ENCODE data around the gene SLC17A2.
"Not testable (repeated sequence)": the region's sequence is repeated elsewhere in the genome, so short reads cannot be mapped to it uniquely, and the experiment has no call there.

Gene SLC17A2

GRCh38 chr6:25951296-25952032 is 21.0 kb upstream of the SLC17A2 start:
- TF ChIP-seq CTCF (conservative IDR thresholded peaks at IDR 0.05): no peak
- no peak overlapping the region for H3K27ac ChIP-seq

- no peak overlapping the region for H3K27ac ChIP-seq
- TF ChIP-seq CTCF (conservative IDR thresholded peaks at IDR 0.05): no peak
Measured at GRCh38 chr6:25950297-25950696, 19.8 kb upstream of the SLC17A2 start.

GRCh38 chr6:25949695-25950094 is 19.2 kb upstream of the SLC17A2 start:
- H3K27ac ChIP-seq: no peak overlapping the region
- TF ChIP-seq CTCF (conservative IDR thresholded peaks at IDR 0.05): no peak

GRCh38 chr6:25947492-25947891 is 17.0 kb upstream of the SLC17A2 start:
- H3K27ac ChIP-seq: not testable (repeated sequence)

GRCh38 chr6:25946631-25947030 is 16.1 kb upstream of the SLC17A2 start:
- no peak for TF ChIP-seq CTCF (conservative IDR thresholded peaks at IDR 0.05)

GRCh38 chr6:25945738-25946137 is 15.2 kb upstream of the SLC17A2 start:
- not testable (repeated sequence) for H3K27ac ChIP-seq

More at GRCh38 chr6:25946631-25947030, 16.1 kb upstream of the SLC17A2 start:
- H3K27ac ChIP-seq: no peak overlapping the region

- TF ChIP-seq CTCF (conservative IDR thresholded peaks at IDR 0.05): no peak
- H3K27ac ChIP-seq: no peak overlapping the region
Measured at GRCh38 chr6:25944688-25945574, 14.4 kb upstream of the SLC17A2 start.

- no peak for TF ChIP-seq CTCF (conservative IDR thresholded peaks at IDR 0.05)
- H3K27ac ChIP-seq: no peak overlapping the region
Measured at GRCh38 chr6:25943887-25944286, 13.4 kb upstream of the SLC17A2 start.

Data from VCaP (cell line).